OCI-LY7 (cell line): ENCODE measurements around the gene PTPRE.

Experiments used
- EZH2phosphoT487 ChIP-seq: fragments of 200-600 bp; sonication (generic); IDR thresholded peaks from 2 replicates; pipeline ENCODE4 v1.6.1; 2018; ENCODE audit warnings: low read depth, borderline replicate concordance, mild to moderate bottlenecking, mixed run types, antibody characterized with exemption, low read length, moderate library complexity, mixed read lengths
- TF ChIP-seq, protein P1 (sequence below): fragments of 200-600 bp; sonication (generic); conservative IDR thresholded peaks from 2 replicates; pipeline ENCODE4 v1.5.1; 2014; ENCODE audit warnings: mild to moderate bottlenecking, antibody characterized with exemption, low read length, moderate library complexity, mixed read lengths

DNA sequence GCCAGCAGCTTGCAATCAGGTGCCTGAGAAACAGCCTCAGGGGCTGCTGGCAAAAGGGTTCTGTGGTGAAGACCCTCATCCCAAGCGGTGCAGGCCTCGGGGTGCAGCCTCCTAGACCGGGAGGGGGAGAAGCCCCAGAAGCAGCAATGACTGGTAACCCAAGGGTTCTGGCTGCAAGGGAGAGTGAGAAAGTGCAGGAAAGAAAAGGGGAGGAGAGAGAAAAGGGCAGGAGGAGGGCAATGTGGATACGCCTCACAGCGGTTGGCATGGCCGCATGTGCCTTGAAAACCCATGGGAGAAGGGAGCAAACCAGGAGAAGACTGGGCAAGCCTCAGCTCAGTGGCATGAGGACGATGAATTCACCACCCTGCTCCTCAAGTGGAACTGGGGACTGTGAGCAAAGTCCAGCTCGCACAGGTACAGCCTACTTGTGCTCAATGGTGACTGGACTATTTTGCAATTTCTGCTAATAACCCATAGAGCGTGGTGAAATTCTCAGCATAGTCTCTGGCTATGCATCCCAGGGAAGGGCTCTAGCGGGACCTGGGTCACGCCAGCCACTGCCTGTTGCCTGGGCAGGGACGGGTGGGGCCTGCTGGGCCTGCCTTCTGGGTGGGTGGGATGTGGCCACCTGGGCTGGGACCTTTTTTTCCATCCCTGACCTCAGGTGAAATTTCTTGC lies 20.4 kb upstream of the PTPRE start:
- TF ChIP-seq, protein P1, sequence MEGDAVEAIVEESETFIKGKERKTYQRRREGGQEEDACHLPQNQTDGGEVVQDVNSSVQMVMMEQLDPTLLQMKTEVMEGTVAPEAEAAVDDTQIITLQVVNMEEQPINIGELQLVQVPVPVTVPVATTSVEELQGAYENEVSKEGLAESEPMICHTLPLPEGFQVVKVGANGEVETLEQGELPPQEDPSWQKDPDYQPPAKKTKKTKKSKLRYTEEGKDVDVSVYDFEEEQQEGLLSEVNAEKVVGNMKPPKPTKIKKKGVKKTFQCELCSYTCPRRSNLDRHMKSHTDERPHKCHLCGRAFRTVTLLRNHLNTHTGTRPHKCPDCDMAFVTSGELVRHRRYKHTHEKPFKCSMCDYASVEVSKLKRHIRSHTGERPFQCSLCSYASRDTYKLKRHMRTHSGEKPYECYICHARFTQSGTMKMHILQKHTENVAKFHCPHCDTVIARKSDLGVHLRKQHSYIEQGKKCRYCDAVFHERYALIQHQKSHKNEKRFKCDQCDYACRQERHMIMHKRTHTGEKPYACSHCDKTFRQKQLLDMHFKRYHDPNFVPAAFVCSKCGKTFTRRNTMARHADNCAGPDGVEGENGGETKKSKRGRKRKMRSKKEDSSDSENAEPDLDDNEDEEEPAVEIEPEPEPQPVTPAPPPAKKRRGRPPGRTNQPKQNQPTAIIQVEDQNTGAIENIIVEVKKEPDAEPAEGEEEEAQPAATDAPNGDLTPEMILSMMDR, result no peak
- no peak for TF ChIP-seq EZH2phosphoT487
